A549 (cell line): Measurements from ENCODE around the gene DYRK3.
"Not testable (repeated sequence)": the region's sequence is repeated elsewhere in the genome, so short reads cannot be mapped to it uniquely, and the experiment has no call there.

ENCODE experiments used
- CEBPB ChIP-seq, 2 experiments: fragments of >200 bp in 1 of 2; sonication (Bioruptor Twin) in 1 of 2; formaldehyde crosslinking in 1 of 2; IDR thresholded peaks; 2 replicates each; pipeline ENCODE4 v1.6.1; 2012 to 2016
- CTCF ChIP-seq: fragments of >200 bp; sonication (Bioruptor Twin); formaldehyde crosslinking; IDR thresholded peaks from 3 replicates; pipeline ENCODE4 v1.5.1; 2016
- ELK1 ChIP-seq: fragments of 150-350 bp; IDR thresholded peaks from 2 replicates; pipeline ENCODE4 v1.6.1; 2014; ENCODE audit warnings: low read depth, mild to moderate bottlenecking, low read length
- EP300 ChIP-seq, 2 experiments: fragments of >200 bp; sonication (Bioruptor Twin); formaldehyde crosslinking; IDR thresholded peaks; 2 replicates in 1 of 2; 3 replicates in 1 of 2; pipeline ENCODE4 v1.6.1; 2016 to 2017
- HMGXB4 ChIP-seq: fragments of 250-450 bp; sonication (Bioruptor Pico); IDR thresholded peaks from 2 replicates; pipeline ENCODE4 v1.5.0; 2021; ENCODE audit warnings: mild to moderate bottlenecking, moderate library complexity, borderline replicate concordance
- HOXA7 ChIP-seq: fragments of 250-450 bp; sonication (Bioruptor Pico); IDR thresholded peaks from 2 replicates; pipeline ENCODE4 v1.5.0; 2020; ENCODE audit warnings: mild to moderate bottlenecking, moderate library complexity
- JUN ChIP-seq, 2 experiments: fragments of >200 bp; sonication (Bioruptor Twin); formaldehyde crosslinking; IDR thresholded peaks; 2 replicates in 1 of 2; 3 replicates in 1 of 2; pipeline ENCODE4 v1.6.1; 2016 to 2017
- PHF8 ChIP-seq: fragments of 200-600 bp; sonication (generic); IDR thresholded peaks from 2 replicates; pipeline ENCODE4 v1.6.1; 2016; ENCODE audit warnings: low read depth, mild to moderate bottlenecking, antibody characterized with exemption, moderate library complexity, borderline replicate concordance
- POLR2A ChIP-seq: IDR thresholded peaks from 2 replicates; pipeline ENCODE4 v1.6.1; 2012; ENCODE audit warnings: mild to moderate bottlenecking, low read length
- RAD21 ChIP-seq, 2 experiments: fragments of >200 bp in 1 of 2; sonication (Bioruptor Twin) in 1 of 2; formaldehyde crosslinking in 1 of 2; IDR thresholded peaks in 1 of 2; conservative IDR thresholded peaks in 1 of 2; 2 replicates in 1 of 2; 3 replicates in 1 of 2; pipeline ENCODE4 v1.6.1; 2012 to 2018; ENCODE audit warnings: inconsistent platforms in 1 of 2
- REST ChIP-seq: fragments of 200-600 bp; sonication (generic); IDR thresholded peaks from 2 replicates; pipeline ENCODE4 v1.6.1; 2016; ENCODE audit warnings: antibody characterized with exemption, mild to moderate bottlenecking, moderate library complexity
- RNF2 ChIP-seq: fragments of 200-600 bp; sonication (generic); IDR thresholded peaks from 2 replicates; pipeline ENCODE4 v1.6.1; 2016; ENCODE audit warnings: low read depth, mild to moderate bottlenecking, antibody characterized with exemption, moderate library complexity, borderline replicate concordance
- ZNF302 ChIP-seq: fragments of 250-450 bp; sonication (Bioruptor Pico); IDR thresholded peaks from 2 replicates; pipeline ENCODE4 v1.9.0; 2021; ENCODE audit warnings: inconsistent platforms, mild to moderate bottlenecking, moderate library complexity

- TF ChIP-seq CTCF; HOXA7; ELK1; POLR2A; PHF8; CEBPB (IDR thresholded peaks at IDR 0.05); EP300 (IDR thresholded peaks at IDR 0.05); HMGXB4 (CRISPR knock-in tag); RNF2; REST; JUN (IDR thresholded peaks at IDR 0.05); RAD21 (conservative IDR thresholded peaks at IDR 0.05 in 1 of 2, IDR thresholded peaks at IDR 0.05 in 1 of 2); ZNF302 (CRISPR knock-in tag): not testable (repeated sequence)
These were observed 8.9 kb upstream of the DYRK3 start for GRCh38 chr1:206626396-206626795.
